GM12864 (cell line): Measurements from ENCODE around the gene TWF2.

Source experiments
- DNase-seq: peaks from one replicate; pipeline ENCODE4 v3.0.0-alpha.2; 2011; ENCODE audit warnings: low read depth
- H3K4me3 ChIP-seq: 2 replicates; pipeline ENCODE4 v1.5.1; 2011; ENCODE audit warnings: mild to moderate bottlenecking, low read depth, low read length, control low read depth
- CTCF ChIP-seq: IDR thresholded peaks from 2 replicates; pipeline ENCODE4 v1.5.1; 2011; ENCODE audit warnings: low read depth, mild to moderate bottlenecking, moderate library complexity, low read length, control low read depth, inconsistent platforms; ENCODE audit errors: missing control alignments

The TWF2 gene

GRCh38 chr3:52195823-52196331, 43.1 kb downstream of the TWF2 start:
- DNase-seq, result no peak
- H3K4me3 ChIP-seq, result no peak overlapping the region
- no peak for TF ChIP-seq CTCF

GRCh38 chr3:52195291-52195597, 43.7 kb downstream of the TWF2 start:
- TF ChIP-seq CTCF, result no peak
- no peak for DNase-seq
- no peak overlapping the region for H3K4me3 ChIP-seq

GRCh38 chr3:52194485-52195290, 44.3 kb downstream of the TWF2 start:
- no peak for DNase-seq
- TF ChIP-seq CTCF, result no peak
- no peak overlapping the region for H3K4me3 ChIP-seq

- TF ChIP-seq CTCF, result no peak
- no peak overlapping the region for H3K4me3 ChIP-seq
- no peak for DNase-seq
These were observed 45.9 kb downstream of the TWF2 start for GRCh38 chr3:52193065-52193464.

GRCh38 chr3:52191663-52192062, 47.3 kb downstream of the TWF2 start:
- DNase-seq, result no peak
- H3K4me3 ChIP-seq, result no peak overlapping the region
- no peak for TF ChIP-seq CTCF

- TF ChIP-seq CTCF, result no peak
- H3K4me3 ChIP-seq, result no peak overlapping the region
- DNase-seq, result no peak
These were observed 48.5 kb downstream of the TWF2 start for GRCh38 chr3:52190294-52191074.
